ENCODE measurements around the gene ZCCHC10. TPM values are rescaled to one million over a fixed set of nuclear protein-coding genes. Genes with fewer than 3 reads are reported as not detected.
"Not testable (repeated sequence)": the region's sequence is repeated elsewhere in the genome, so short reads cannot be mapped to it uniquely, and the experiment has no call there.

Gene ZCCHC10
- total and polyA plus RNA-seq, 4 donors = 16.9 to 25.4 (median 20.6) TPM

- no peaks in the 10 kb centered on the region for H3K9me3 ChIP-seq (ENCODE audit: control insufficient read depth, insufficient read depth, low read length)
- H3K27ac ChIP-seq (ENCODE audit: low read depth, low read length) = peak within 1 kb of the TSS; percentile 96
- no peaks in the 10 kb centered on the region for H3K27me3 ChIP-seq (ENCODE audit: control insufficient read depth, insufficient read depth, low read length)
- peak within 1 kb of the TSS; percentile 81 for H3K4me3 ChIP-seq (ENCODE audit: low read depth, low read length)
- under 1% methylated on average over 97 of the region's 98 CpGs for WGBS (ENCODE audit: insufficient coverage)
- H3K4me1 ChIP-seq (ENCODE audit: control insufficient read depth, insufficient read depth, low read length) = peaks cover 19% of the 10 kb centered on the region
- peak; percentile 88 to 98 (median 92) for DNase-seq (ENCODE audit: low read depth in 4 of 6, low spot score in 6 of 6)
- H3K36me3 ChIP-seq (ENCODE audit: control insufficient read depth, insufficient read depth, low read length) = no peaks in the 10 kb centered on the region
Measured at GRCh38 chr5:132963171-132964104, 62.9 kb downstream of the ZCCHC10 start, which contains the start of gene AFF4. AFF4 (minus strand) TSS chr5:132963634; CDS start chr5:132937189, 26,445 bp downstream.

DNA sequence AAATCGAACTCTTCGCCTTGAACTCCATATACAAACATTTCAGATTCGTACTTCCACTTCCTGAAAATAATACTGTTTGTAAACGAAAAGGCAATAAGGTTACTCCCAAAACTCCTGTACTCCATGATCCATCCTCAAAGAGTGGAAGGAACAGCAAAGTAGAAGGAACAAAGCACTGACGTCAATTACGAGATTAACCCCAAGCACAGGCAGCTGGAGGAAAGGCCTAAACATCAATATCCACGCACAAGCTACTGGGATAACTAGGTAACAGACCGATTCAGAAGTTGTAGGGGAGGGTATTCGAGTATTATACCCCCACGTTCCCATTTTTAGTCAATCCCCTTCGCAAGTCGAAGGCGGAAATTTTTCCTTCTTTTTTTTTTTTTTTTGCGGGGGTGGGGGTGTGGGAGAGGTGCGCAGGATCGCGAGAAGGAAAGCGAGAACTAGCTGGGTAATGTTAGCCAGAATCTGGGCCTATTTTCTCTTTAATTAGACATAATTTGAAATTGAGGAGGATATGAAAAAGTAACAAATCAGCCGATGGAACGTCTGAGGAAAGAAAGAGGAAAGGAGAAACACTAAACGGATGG lies 63.8 kb downstream of the ZCCHC10 start:
- Histone ChIP-seq H3K27me3 (ENCODE audit: control insufficient read depth, insufficient read depth, low read length) (no peaks in the 10 kb centered on the region), H3K27ac (ENCODE audit: low read depth, low read length) (peak overlapping the region; percentile 96), H3K4me1 (ENCODE audit: control insufficient read depth, insufficient read depth, low read length) (peaks cover 19% of the 10 kb centered on the region), H3K4me3 (ENCODE audit: low read depth, low read length) (peak overlapping the region; percentile 81), H3K9me3 (ENCODE audit: control insufficient read depth, insufficient read depth, low read length) (no peaks in the 10 kb centered on the region), H3K36me3 (ENCODE audit: control insufficient read depth, insufficient read depth, low read length) (no peaks in the 10 kb centered on the region)
- peak; percentile 33 to 85 (median 65) for DNase-seq (ENCODE audit: low read depth in 4 of 6, low spot score in 6 of 6)
- 0% methylated on average over 5 of the region's 21 CpGs for WGBS (ENCODE audit: insufficient coverage)

GRCh38 chr5:132961887-132962286 lies 64.5 kb downstream of the ZCCHC10 start:
- Histone ChIP-seq H3K27ac (ENCODE audit: low read depth, low read length) (peak overlapping the region; percentile 96), H3K27me3 (ENCODE audit: control insufficient read depth, insufficient read depth, low read length) (no peaks in the 10 kb centered on the region), H3K4me3 (ENCODE audit: low read depth, low read length) (peak overlapping the region; percentile 81), H3K9me3 (ENCODE audit: control insufficient read depth, insufficient read depth, low read length) (no peaks in the 10 kb centered on the region), H3K36me3 (ENCODE audit: control insufficient read depth, insufficient read depth, low read length) (no peaks in the 10 kb centered on the region), H3K4me1 (ENCODE audit: control insufficient read depth, insufficient read depth, low read length) (peaks cover 19% of the 10 kb centered on the region)
- peak in 5 of 6 donors; percentile 6 to 66 (median 20) for DNase-seq (ENCODE audit: low read depth in 4 of 6, low spot score in 6 of 6)
- 17% methylated on average over 1 of the region's 5 CpGs for WGBS (ENCODE audit: insufficient coverage)

DNA sequence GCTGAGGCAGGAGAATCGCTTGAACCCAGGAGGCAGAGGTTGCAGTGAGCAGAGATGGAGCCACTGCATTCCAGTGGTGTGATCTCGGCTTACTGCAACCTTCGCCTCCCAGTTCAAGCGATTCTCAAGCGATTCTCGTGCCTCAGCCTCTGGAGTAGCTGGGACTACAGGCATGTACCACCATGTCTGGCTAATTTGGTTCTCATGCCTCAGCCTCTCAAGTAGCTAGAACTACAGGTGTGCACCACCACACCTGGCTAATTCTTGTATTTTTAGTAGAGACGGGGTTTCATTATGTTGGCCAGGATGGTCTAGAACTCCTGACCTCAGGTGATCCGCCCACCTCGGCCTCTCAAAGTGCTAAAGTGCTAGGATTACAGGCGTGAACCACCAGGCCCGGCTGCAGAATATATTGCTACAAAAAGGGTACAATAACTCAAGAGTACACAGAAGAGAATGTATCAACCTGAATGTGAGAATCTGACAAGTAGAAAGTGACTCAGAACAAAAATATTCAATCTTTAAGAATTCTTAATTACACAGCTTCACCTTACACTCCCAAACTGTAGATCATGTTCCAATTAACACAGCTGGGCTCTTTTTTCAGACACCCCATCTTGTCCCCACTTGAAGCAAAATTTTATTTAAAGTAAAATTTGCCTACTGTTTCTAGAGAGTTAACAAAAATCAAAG lies 65.1 kb downstream of the ZCCHC10 start:
- not testable (repeated sequence) for H3K27me3 ChIP-seq (ENCODE audit: control insufficient read depth, insufficient read depth, low read length); H3K36me3 ChIP-seq (ENCODE audit: control insufficient read depth, insufficient read depth, low read length); H3K27ac ChIP-seq (ENCODE audit: low read depth, low read length); H3K9me3 ChIP-seq (ENCODE audit: control insufficient read depth, insufficient read depth, low read length); DNase-seq (ENCODE audit: low read depth in 4 of 6, low spot score in 6 of 6)
- H3K4me1 ChIP-seq (ENCODE audit: control insufficient read depth, insufficient read depth, low read length) = peaks cover 19% of the 10 kb centered on the region
- WGBS (ENCODE audit: insufficient coverage) = 97% methylated on average over 6 of the region's 11 CpGs
- peak overlapping the region; percentile 81 for H3K4me3 ChIP-seq (ENCODE audit: low read depth, low read length)

- DNase-seq (ENCODE audit: low read depth in 4 of 6, low spot score in 6 of 6); H3K4me3 ChIP-seq (ENCODE audit: low read depth, low read length); H3K27ac ChIP-seq (ENCODE audit: low read depth, low read length); H3K27me3 ChIP-seq (ENCODE audit: control insufficient read depth, insufficient read depth, low read length); H3K9me3 ChIP-seq (ENCODE audit: control insufficient read depth, insufficient read depth, low read length); H3K36me3 ChIP-seq (ENCODE audit: control insufficient read depth, insufficient read depth, low read length): not testable (repeated sequence)
- H3K4me1 ChIP-seq (ENCODE audit: control insufficient read depth, insufficient read depth, low read length) = peaks cover 11% of the 10 kb centered on the region
- 100% methylated on average over 1 of the region's 6 CpGs for WGBS (ENCODE audit: insufficient coverage)
Measured at GRCh38 chr5:132956166-132956799, 70.1 kb downstream of the ZCCHC10 start.

DNA sequence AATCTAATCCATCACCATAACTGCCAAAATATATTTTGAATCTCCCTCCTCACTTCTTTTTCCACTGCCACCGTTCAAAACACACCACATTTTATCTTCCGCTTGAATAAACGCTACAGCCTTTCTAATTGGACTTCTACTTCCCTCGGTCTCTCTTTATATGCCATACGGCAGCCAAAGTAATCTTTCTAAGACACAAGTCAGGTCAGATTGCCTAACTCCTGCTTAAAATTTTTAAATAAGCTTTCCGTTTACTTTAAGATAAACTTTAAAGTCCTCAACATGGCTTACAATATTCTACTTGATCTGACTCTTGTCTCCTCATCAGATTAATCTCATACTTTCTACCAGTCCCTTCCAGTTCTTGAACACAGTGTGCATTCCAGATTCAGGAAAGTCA lies 72.6 kb downstream of the ZCCHC10 start:
- H3K27me3 ChIP-seq (ENCODE audit: control insufficient read depth, insufficient read depth, low read length) = no peaks in the 10 kb centered on the region
- no peak overlapping the region for H3K4me3 ChIP-seq (ENCODE audit: low read depth, low read length)
- WGBS (ENCODE audit: insufficient coverage) = 64% methylated on average over 6 of the region's 6 CpGs
- H3K9me3 ChIP-seq (ENCODE audit: control insufficient read depth, insufficient read depth, low read length) = no peaks in the 10 kb centered on the region
- H3K36me3 ChIP-seq (ENCODE audit: control insufficient read depth, insufficient read depth, low read length) = peaks cover 12% of the 10 kb centered on the region
- peaks cover 5% of the 10 kb centered on the region for H3K4me1 ChIP-seq (ENCODE audit: control insufficient read depth, insufficient read depth, low read length)
- no peak overlapping the region for H3K27ac ChIP-seq (ENCODE audit: low read depth, low read length)
- DNase-seq (ENCODE audit: low read depth in 4 of 6, low spot score in 6 of 6) = no peak

DNA sequence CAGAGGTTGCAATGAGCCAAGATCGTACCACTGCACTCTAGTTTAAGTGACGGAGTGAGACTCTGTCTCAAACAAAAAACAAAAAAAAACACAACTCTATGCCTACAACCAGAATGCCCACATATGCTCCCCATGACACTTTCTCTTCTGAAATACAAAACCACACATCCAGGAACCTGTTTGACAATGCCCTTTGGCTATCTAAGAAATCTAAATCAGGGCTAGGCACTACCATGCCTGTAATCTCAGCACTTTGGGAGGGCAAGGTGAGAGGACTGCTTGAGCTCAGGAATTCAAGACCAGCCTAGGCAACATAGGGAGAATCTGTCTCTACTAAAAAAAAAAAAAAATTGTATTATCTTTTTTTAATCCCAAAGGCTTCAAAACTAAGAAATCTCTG lies 73.5 kb downstream of the ZCCHC10 start:
- Histone ChIP-seq H3K4me3 (ENCODE audit: low read depth, low read length) (no peak overlapping the region), H3K36me3 (ENCODE audit: control insufficient read depth, insufficient read depth, low read length) (peaks cover 12% of the 10 kb centered on the region), H3K27me3 (ENCODE audit: control insufficient read depth, insufficient read depth, low read length) (no peaks in the 10 kb centered on the region), H3K9me3 (ENCODE audit: control insufficient read depth, insufficient read depth, low read length) (no peaks in the 10 kb centered on the region), H3K4me1 (ENCODE audit: control insufficient read depth, insufficient read depth, low read length) (peaks cover 5% of the 10 kb centered on the region), H3K27ac (ENCODE audit: low read depth, low read length) (no peak overlapping the region)
- 100% methylated on average over 2 of the region's 2 CpGs for WGBS (ENCODE audit: insufficient coverage)
- no peak for DNase-seq (ENCODE audit: low read depth in 4 of 6, low spot score in 6 of 6)

DNA sequence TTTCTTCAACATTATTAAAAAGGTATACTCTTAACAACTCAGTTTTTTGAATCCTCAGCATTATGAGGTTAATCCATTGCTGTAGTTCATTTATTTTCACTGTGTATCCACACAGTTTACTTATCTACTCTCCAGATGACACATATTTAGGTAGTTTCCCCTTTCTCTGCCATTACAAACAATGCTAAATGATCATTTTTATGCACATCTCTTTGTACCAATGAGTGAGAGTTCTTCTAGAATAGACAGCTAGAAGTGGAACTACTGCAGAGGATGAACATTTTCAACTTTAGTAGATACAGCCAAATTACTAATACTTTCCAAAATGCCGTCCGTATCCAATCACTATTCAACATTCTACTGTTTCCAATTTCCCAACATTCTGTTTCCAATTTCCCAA lies 74.5 kb downstream of the ZCCHC10 start:
- Histone ChIP-seq H3K4me3 (ENCODE audit: low read depth, low read length) (no peak overlapping the region), H3K9me3 (ENCODE audit: control insufficient read depth, insufficient read depth, low read length) (no peaks in the 10 kb centered on the region), H3K27me3 (ENCODE audit: control insufficient read depth, insufficient read depth, low read length) (no peaks in the 10 kb centered on the region), H3K36me3 (ENCODE audit: control insufficient read depth, insufficient read depth, low read length) (peaks cover 12% of the 10 kb centered on the region), H3K27ac (ENCODE audit: low read depth, low read length) (no peak overlapping the region), H3K4me1 (ENCODE audit: control insufficient read depth, insufficient read depth, low read length) (peaks cover 5% of the 10 kb centered on the region)
- WGBS (ENCODE audit: insufficient coverage) = 94% methylated on average over 2 of the region's 2 CpGs
- no peak for DNase-seq (ENCODE audit: low read depth in 4 of 6, low spot score in 6 of 6)

DNA sequence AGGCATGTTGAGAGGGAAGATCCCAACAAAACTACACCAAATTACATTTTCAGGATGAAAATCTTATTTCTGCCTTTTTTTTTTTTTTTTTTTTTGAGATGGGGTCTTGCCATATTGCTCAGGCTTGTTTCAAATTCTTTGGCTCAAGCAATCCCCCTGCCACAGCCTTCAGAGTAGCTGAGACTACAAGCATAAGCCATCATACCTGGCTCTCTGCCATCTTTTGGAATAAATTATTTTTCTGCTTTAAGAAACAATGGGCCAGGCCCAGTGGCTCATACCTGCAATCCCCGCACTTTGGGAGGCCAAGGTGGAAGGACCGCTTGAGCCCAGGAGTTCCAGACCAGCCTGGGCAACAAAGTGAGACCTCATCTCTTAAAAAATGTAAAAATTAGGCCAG lies 77.2 kb downstream of the ZCCHC10 start:
- Histone ChIP-seq H3K36me3 (ENCODE audit: control insufficient read depth, insufficient read depth, low read length) (peaks cover 4% of the 10 kb centered on the region), H3K27ac (ENCODE audit: low read depth, low read length) (no peak overlapping the region), H3K4me1 (ENCODE audit: control insufficient read depth, insufficient read depth, low read length) (peaks cover 5% of the 10 kb centered on the region)

More for the DNA sequence above, 77.2 kb downstream of the ZCCHC10 start:
- DNase-seq (ENCODE audit: low read depth in 4 of 6, low spot score in 6 of 6) = peak in 2 of 6 donors; percentile 13 to 43
- no peaks in the 10 kb centered on the region for H3K9me3 ChIP-seq (ENCODE audit: control insufficient read depth, insufficient read depth, low read length)
- H3K4me3 ChIP-seq (ENCODE audit: low read depth, low read length) = no peak overlapping the region
- H3K27me3 ChIP-seq (ENCODE audit: control insufficient read depth, insufficient read depth, low read length) = no peaks in the 10 kb centered on the region
- 97% methylated on average over 2 of the region's 2 CpGs for WGBS (ENCODE audit: insufficient coverage)
